Measurements from ENCODE around the gene ANKEF1.

ANKEF1 gene

DNA sequence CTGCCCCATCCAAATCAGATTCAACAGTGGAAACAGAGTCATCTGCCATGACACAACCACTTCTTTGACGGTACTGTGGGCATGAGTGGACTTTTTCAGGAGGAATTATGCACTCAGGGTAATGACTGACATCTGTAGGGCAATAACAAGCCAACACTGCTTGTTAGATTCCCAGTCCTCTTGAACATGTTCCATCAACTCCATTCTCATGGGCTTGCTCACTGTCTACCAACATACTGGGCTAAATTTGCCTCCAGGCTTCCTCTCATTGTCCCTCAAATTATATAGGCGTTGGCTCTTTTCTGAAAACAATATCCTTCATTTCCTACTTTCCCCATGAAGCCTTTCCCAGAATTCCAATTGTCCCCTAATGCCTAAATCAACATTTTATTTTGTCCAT is 43.1 kb downstream of the ANKEF1 start:
- Histone ChIP-seq H3K4me1 (ENCODE audit: control extremely low read depth in 1 of 4, control insufficient read depth in 4 of 4, insufficient read depth in 4 of 4, low read length in 3 of 4) (peaks cover 0 to 26% (median 16%) of the 10 kb centered on the region in 4 experiments), H3K27me3 (replicated peaks in 2 of 5; ENCODE audit: control insufficient read depth in 4 of 5, insufficient read depth in 5 of 5, low read length in 4 of 5) (no peaks in the 10 kb centered on the region), H3K4me3 (ENCODE audit: control insufficient read depth in 1 of 7, extremely low read depth in 1 of 7, insufficient read depth in 4 of 7, low read depth in 2 of 7, low read length in 6 of 7) (no peak overlapping the region), H3K27ac (ENCODE audit: insufficient read depth in 1 of 2, low read depth in 1 of 2, low read length in 2 of 2, poor library complexity in 1 of 2, severe bottlenecking in 2 of 2) (no peak overlapping the region), H3K9me3 (ENCODE audit: control extremely low read depth in 1 of 5, control insufficient read depth in 4 of 5, insufficient read depth in 2 of 5, low read depth in 1 of 5, low read length in 4 of 5) (no peaks in the 10 kb centered on the region), H3K36me3 (ENCODE audit: control insufficient read depth in 4 of 4, insufficient read depth in 4 of 4, low read length in 3 of 4) (no peaks in the 10 kb centered on the region)
- ChIA-PET CTCF (interaction anchor here (1.8 to 3.3 kb wide), 3 partner anchors 13 to 100 kb away, joined by 6 to 34 read pairs (median 8); no protein-coding TSS in a partner anchor), POLR2A (no interaction called here)
- WGBS (ENCODE audit: insufficient coverage) = 89% methylated on average over 2 of the region's 2 CpGs
- no peak for DNase-seq

GRCh38 chr20:10078403-10078802 is 43.6 kb downstream of the ANKEF1 start:
- no peak overlapping the region for H3K4me3 ChIP-seq (ENCODE audit: control insufficient read depth in 1 of 7, extremely low read depth in 1 of 7, insufficient read depth in 4 of 7, low read depth in 2 of 7, low read length in 6 of 7)
- H3K36me3 ChIP-seq (ENCODE audit: control insufficient read depth in 4 of 4, insufficient read depth in 4 of 4, low read length in 3 of 4) = no peaks in the 10 kb centered on the region
- peaks cover 0 to 26% (median 16%) of the 10 kb centered on the region in 4 experiments for H3K4me1 ChIP-seq (ENCODE audit: control extremely low read depth in 1 of 4, control insufficient read depth in 4 of 4, insufficient read depth in 4 of 4, low read length in 3 of 4)
- H3K27me3 ChIP-seq (replicated peaks in 2 of 5; ENCODE audit: control insufficient read depth in 4 of 5, insufficient read depth in 5 of 5, low read length in 4 of 5) = no peaks in the 10 kb centered on the region
- DNase-seq = no peak
- CTCF ChIA-PET = interaction anchor here (0.7 to 3.3 kb wide), 2 partner anchors 12 to 345 kb away, joined by 3 to 34 read pairs; no protein-coding TSS in a partner anchor
- POLR2A ChIA-PET = no interaction called here
- H3K27ac ChIP-seq (ENCODE audit: insufficient read depth in 1 of 2, low read depth in 1 of 2, low read length in 2 of 2, poor library complexity in 1 of 2, severe bottlenecking in 2 of 2) = no peak overlapping the region
- WGBS (ENCODE audit: insufficient coverage) = 100% methylated on average over 1 of the region's 3 CpGs
- H3K9me3 ChIP-seq (ENCODE audit: control extremely low read depth in 1 of 5, control insufficient read depth in 4 of 5, insufficient read depth in 2 of 5, low read depth in 1 of 5, low read length in 4 of 5) = no peaks in the 10 kb centered on the region

GRCh38 chr20:10079964-10080363 is 45.2 kb downstream of the ANKEF1 start:
- no peaks in the 10 kb centered on the region for H3K9me3 ChIP-seq (ENCODE audit: control extremely low read depth in 1 of 5, control insufficient read depth in 4 of 5, insufficient read depth in 2 of 5, low read depth in 1 of 5, low read length in 4 of 5)
- no peak for DNase-seq
- H3K36me3 ChIP-seq (ENCODE audit: control insufficient read depth in 4 of 4, insufficient read depth in 4 of 4, low read length in 3 of 4) = no peaks in the 10 kb centered on the region
- H3K27ac ChIP-seq (ENCODE audit: insufficient read depth in 1 of 2, low read depth in 1 of 2, low read length in 2 of 2, poor library complexity in 1 of 2, severe bottlenecking in 2 of 2) = no peak overlapping the region
- POLR2A ChIA-PET = interaction anchor here (0.7 kb wide), 1 partner anchor 22 kb away, joined by 3 read pairs; no protein-coding TSS in a partner anchor
- peaks cover 0 to 26% (median 16%) of the 10 kb centered on the region in 4 experiments for H3K4me1 ChIP-seq (ENCODE audit: control extremely low read depth in 1 of 4, control insufficient read depth in 4 of 4, insufficient read depth in 4 of 4, low read length in 3 of 4)
- H3K27me3 ChIP-seq (replicated peaks in 2 of 5; ENCODE audit: control insufficient read depth in 4 of 5, insufficient read depth in 5 of 5, low read length in 4 of 5) = no peaks in the 10 kb centered on the region
- no peak overlapping the region for H3K4me3 ChIP-seq (ENCODE audit: control insufficient read depth in 1 of 7, extremely low read depth in 1 of 7, insufficient read depth in 4 of 7, low read depth in 2 of 7, low read length in 6 of 7)
- CTCF ChIA-PET = no interaction called here

DNA sequence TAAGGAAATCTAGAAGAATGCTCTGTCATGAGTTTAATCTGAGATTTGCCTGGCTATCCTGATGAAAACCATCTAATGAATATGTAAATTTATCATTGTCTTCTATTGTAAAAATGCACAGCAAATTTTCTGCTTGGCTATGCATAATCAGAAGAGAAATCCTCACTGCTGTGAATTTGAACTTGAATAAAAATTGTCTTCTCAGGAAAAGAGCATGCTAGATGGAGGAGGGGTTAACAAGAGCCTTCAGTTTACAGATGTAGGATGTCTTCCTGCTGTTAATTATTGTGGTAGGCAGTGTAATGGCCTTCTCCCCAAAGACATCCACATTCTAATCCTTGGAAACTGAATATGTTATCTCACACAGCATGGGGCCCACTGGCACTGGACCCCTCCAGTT is 45.8 kb downstream of the ANKEF1 start:
- H3K9me3 ChIP-seq (ENCODE audit: control extremely low read depth in 1 of 5, control insufficient read depth in 4 of 5, insufficient read depth in 2 of 5, low read depth in 1 of 5, low read length in 4 of 5) = no peaks in the 10 kb centered on the region
- no peak overlapping the region for H3K4me3 ChIP-seq (ENCODE audit: control insufficient read depth in 1 of 7, extremely low read depth in 1 of 7, insufficient read depth in 4 of 7, low read depth in 2 of 7, low read length in 6 of 7)
- POLR2A ChIA-PET = interaction anchor here (0.7 kb wide), 1 partner anchor 22 kb away, joined by 3 read pairs; no protein-coding TSS in a partner anchor
- CTCF ChIA-PET = no interaction called here
- no peaks in the 10 kb centered on the region for H3K36me3 ChIP-seq (ENCODE audit: control insufficient read depth in 4 of 4, insufficient read depth in 4 of 4, low read length in 3 of 4)
- H3K27ac ChIP-seq (ENCODE audit: insufficient read depth in 1 of 2, low read depth in 1 of 2, low read length in 2 of 2, poor library complexity in 1 of 2, severe bottlenecking in 2 of 2) = no peak overlapping the region
- H3K27me3 ChIP-seq (replicated peaks in 2 of 5; ENCODE audit: control insufficient read depth in 4 of 5, insufficient read depth in 5 of 5, low read length in 4 of 5) = no peaks in the 10 kb centered on the region
- H3K4me1 ChIP-seq (ENCODE audit: control extremely low read depth in 1 of 4, control insufficient read depth in 4 of 4, insufficient read depth in 4 of 4, low read length in 3 of 4) = peaks cover 0 to 26% (median 16%) of the 10 kb centered on the region in 4 experiments
- no peak for DNase-seq

DNA sequence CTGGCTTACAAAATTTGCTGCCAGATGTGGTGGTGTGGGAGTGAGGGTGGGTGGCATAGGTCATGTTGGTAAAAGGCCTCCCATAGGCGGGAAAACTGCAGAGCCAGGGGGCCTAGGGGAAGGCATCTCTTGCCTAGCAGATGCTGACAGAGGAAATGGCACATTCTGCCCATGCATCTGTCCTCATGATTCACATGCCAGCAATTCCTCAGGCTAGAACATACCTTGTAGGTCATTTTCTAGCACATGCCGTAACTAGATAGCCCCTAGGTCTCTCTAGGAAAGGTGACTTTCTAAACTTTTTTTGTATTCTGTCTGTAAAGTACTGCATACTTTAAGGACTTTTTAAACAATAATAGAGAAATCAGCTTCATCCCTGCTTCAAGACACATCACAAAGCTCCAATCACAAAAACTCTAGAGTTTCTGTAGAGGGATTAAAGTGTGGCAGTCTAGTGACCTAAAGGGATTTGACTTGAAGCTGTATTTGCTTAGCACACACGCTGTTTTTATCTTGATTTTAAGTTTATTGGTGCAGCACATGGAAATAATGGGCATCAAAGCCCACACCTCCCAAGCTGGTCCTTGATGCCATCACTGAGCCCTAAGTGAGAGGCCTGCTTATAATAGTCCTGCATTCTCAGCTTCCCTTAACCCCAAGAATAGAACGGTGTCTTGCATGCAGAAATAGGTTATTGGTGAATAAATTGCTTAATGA is 55.2 kb downstream of the ANKEF1 start:
- 100% methylated on average over 1 of the region's 4 CpGs for WGBS (ENCODE audit: insufficient coverage)
- Histone ChIP-seq H3K4me3 (ENCODE audit: control insufficient read depth in 1 of 7, extremely low read depth in 1 of 7, insufficient read depth in 4 of 7, low read depth in 2 of 7, low read length in 6 of 7) (no peak overlapping the region), H3K36me3 (ENCODE audit: control insufficient read depth in 4 of 4, insufficient read depth in 4 of 4, low read length in 3 of 4) (no peaks in the 10 kb centered on the region), H3K9me3 (ENCODE audit: control extremely low read depth in 1 of 5, control insufficient read depth in 4 of 5, insufficient read depth in 2 of 5, low read depth in 1 of 5, low read length in 4 of 5) (no peaks in the 10 kb centered on the region), H3K27me3 (replicated peaks in 2 of 5; ENCODE audit: control insufficient read depth in 4 of 5, insufficient read depth in 5 of 5, low read length in 4 of 5) (no peaks in the 10 kb centered on the region), H3K4me1 (ENCODE audit: control extremely low read depth in 1 of 4, control insufficient read depth in 4 of 4, insufficient read depth in 4 of 4, low read length in 3 of 4) (no peaks in the 10 kb centered on the region), H3K27ac (ENCODE audit: insufficient read depth in 1 of 2, low read depth in 1 of 2, low read length in 2 of 2, poor library complexity in 1 of 2, severe bottlenecking in 2 of 2) (no peak overlapping the region)
- CTCF ChIA-PET = interaction anchor here (0.7 to 6.8 kb wide), 23 partner anchors 9 to 559 kb away, joined by 3 to 138 read pairs (median 4); no protein-coding TSS in a partner anchor
- POLR2A ChIA-PET = no interaction called here
- no peak for DNase-seq

- Histone ChIP-seq H3K9me3 (ENCODE audit: control extremely low read depth in 1 of 5, control insufficient read depth in 4 of 5, insufficient read depth in 2 of 5, low read depth in 1 of 5, low read length in 4 of 5) (no peaks in the 10 kb centered on the region), H3K27ac (ENCODE audit: insufficient read depth in 1 of 2, low read depth in 1 of 2, low read length in 2 of 2, poor library complexity in 1 of 2, severe bottlenecking in 2 of 2) (no peak overlapping the region), H3K27me3 (replicated peaks in 2 of 5; ENCODE audit: control insufficient read depth in 4 of 5, insufficient read depth in 5 of 5, low read length in 4 of 5) (no peaks in the 10 kb centered on the region), H3K36me3 (ENCODE audit: control insufficient read depth in 4 of 4, insufficient read depth in 4 of 4, low read length in 3 of 4) (no peaks in the 10 kb centered on the region), H3K4me3 (ENCODE audit: control insufficient read depth in 1 of 7, extremely low read depth in 1 of 7, insufficient read depth in 4 of 7, low read depth in 2 of 7, low read length in 6 of 7) (no peak overlapping the region), H3K4me1 (ENCODE audit: control extremely low read depth in 1 of 4, control insufficient read depth in 4 of 4, insufficient read depth in 4 of 4, low read length in 3 of 4) (no peaks in the 10 kb centered on the region)
- ChIA-PET CTCF (interaction anchor here (0.7 to 6.8 kb wide), 23 partner anchors 9 to 576 kb away, joined by 3 to 138 read pairs (median 4); partner anchors contain the start of gene LAMP5), POLR2A (no interaction called here)
- peak; percentile 43 to 68 (median 58) for DNase-seq
- 60% methylated on average over 1 of the region's 2 CpGs for WGBS (ENCODE audit: insufficient coverage)
Observed at GRCh38 chr20:10090588-10091166, 55.9 kb downstream of the ANKEF1 start.

DNA sequence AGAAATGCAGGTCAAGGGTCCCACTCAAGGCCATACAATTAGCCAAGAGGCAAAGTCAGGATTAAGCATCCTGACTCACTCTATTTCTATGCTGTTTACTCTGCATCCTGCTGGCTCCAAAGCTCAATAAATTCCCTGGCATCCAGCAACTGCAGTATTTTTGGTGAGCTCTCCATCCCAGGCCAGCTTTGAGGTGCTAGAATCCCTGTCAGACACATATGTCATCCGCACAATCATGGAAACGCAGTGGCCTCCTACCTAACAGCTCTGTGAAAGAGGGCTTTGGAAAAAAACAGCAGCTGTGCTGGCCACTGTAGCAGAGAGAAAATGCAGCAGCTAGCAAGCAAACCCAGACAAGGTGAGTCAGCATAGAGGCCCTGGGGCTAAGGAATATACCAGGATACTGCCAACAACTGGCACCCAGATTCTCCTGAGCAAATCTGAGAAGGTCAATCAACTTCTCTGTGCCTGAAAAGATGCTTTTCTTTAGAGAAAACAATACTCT is 58.4 kb downstream of the ANKEF1 start:
- ChIA-PET POLR2A (interaction anchor here (0.6 to 0.7 kb wide), 2 partner anchors 115 to 203 kb away, joined by 3 read pairs; no protein-coding TSS in a partner anchor), CTCF (interaction anchor here (1.5 to 6.8 kb wide), 8 partner anchors 9 to 337 kb away, joined by 3 to 138 read pairs (median 12); no protein-coding TSS in a partner anchor)
- 100% methylated on average over 2 of the region's 2 CpGs for WGBS (ENCODE audit: insufficient coverage)
- no peak overlapping the region for H3K4me3 ChIP-seq (ENCODE audit: control insufficient read depth in 1 of 7, extremely low read depth in 1 of 7, insufficient read depth in 4 of 7, low read depth in 2 of 7, low read length in 6 of 7)
- no peak overlapping the region for H3K27ac ChIP-seq (ENCODE audit: insufficient read depth in 1 of 2, low read depth in 1 of 2, low read length in 2 of 2, poor library complexity in 1 of 2, severe bottlenecking in 2 of 2)
- no peak for DNase-seq
- H3K9me3 ChIP-seq (ENCODE audit: control extremely low read depth in 1 of 5, control insufficient read depth in 4 of 5, insufficient read depth in 2 of 5, low read depth in 1 of 5, low read length in 4 of 5) = peaks cover 0 to 2% (median 0%) of the 10 kb centered on the region in 5 experiments
- no peaks in the 10 kb centered on the region for H3K27me3 ChIP-seq (replicated peaks in 2 of 5; ENCODE audit: control insufficient read depth in 4 of 5, insufficient read depth in 5 of 5, low read length in 4 of 5)
- no peaks in the 10 kb centered on the region for H3K4me1 ChIP-seq (ENCODE audit: control extremely low read depth in 1 of 4, control insufficient read depth in 4 of 4, insufficient read depth in 4 of 4, low read length in 3 of 4)
- no peaks in the 10 kb centered on the region for H3K36me3 ChIP-seq (ENCODE audit: control insufficient read depth in 4 of 4, insufficient read depth in 4 of 4, low read length in 3 of 4)
